DOHH2 (cell line): Measurements from ENCODE around the gene KLRF1.

Experiments
- EZH2phosphoT487 ChIP-seq: fragments of 200-600 bp; sonication (generic); IDR thresholded peaks from 2 replicates; pipeline ENCODE4 v1.6.1; 2017; ENCODE audit warnings: borderline replicate concordance, mild to moderate bottlenecking, antibody characterized with exemption, low read length, moderate library complexity, mixed read lengths
- TF ChIP-seq, protein P1 (sequence below): fragments of 200-600 bp; sonication (generic); IDR thresholded peaks from one replicate; pipeline ENCODE4 v1.5.1; 2014; ENCODE audit warnings: antibody characterized with exemption, mild to moderate bottlenecking, low read depth, low read length; ENCODE audit not compliant: poor library complexity, severe bottlenecking

DNA sequence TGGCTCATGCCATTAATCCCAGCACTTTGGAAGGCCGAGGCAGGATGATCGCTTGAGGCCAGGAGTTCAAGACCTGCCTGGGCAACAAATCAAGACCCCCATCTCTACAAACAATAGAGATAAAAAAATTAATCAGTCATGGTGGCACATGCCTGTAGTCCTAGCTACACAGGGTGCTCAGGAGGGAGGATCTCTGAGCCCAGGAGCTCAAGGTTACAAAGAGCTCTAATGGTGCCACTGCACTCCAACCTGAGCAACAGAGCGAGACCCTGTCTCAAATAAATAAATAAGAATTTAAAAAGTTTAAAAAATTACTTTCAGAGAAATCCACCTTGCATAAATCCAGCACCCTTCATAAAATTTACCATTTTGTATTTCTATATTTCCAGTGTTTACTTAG, 2.2 kb downstream of the KLRF1 start:
- TF ChIP-seq, protein P1, sequence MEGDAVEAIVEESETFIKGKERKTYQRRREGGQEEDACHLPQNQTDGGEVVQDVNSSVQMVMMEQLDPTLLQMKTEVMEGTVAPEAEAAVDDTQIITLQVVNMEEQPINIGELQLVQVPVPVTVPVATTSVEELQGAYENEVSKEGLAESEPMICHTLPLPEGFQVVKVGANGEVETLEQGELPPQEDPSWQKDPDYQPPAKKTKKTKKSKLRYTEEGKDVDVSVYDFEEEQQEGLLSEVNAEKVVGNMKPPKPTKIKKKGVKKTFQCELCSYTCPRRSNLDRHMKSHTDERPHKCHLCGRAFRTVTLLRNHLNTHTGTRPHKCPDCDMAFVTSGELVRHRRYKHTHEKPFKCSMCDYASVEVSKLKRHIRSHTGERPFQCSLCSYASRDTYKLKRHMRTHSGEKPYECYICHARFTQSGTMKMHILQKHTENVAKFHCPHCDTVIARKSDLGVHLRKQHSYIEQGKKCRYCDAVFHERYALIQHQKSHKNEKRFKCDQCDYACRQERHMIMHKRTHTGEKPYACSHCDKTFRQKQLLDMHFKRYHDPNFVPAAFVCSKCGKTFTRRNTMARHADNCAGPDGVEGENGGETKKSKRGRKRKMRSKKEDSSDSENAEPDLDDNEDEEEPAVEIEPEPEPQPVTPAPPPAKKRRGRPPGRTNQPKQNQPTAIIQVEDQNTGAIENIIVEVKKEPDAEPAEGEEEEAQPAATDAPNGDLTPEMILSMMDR, result no peak
- no peak for TF ChIP-seq EZH2phosphoT487
